Neural cell (in vitro differentiated cells): ENCODE data around the gene SHB. TPM values are rescaled to one million over a fixed set of nuclear protein-coding genes. Genes with fewer than 3 reads are reported as not detected.

ENCODE experiments used
- H2AFZ ChIP-seq: fragments of 200-600, 300-800 bp; sonication (generic), shearing (Covaris generic); 2 replicates; pipeline ENCODE4 v1.6.0; 2014; ENCODE audit warnings: low read depth, mild to moderate bottlenecking, antibody characterized with exemption, low read length, moderate library complexity
- H3F3A ChIP-seq: fragments of 200-600 bp; shearing (Covaris generic); 2 replicates; pipeline ENCODE4 v1.6.1; 2016; ENCODE audit warnings: mild to moderate bottlenecking, moderate library complexity, mixed read lengths, antibody characterized with exemption, low read length; ENCODE audit not compliant: insufficient read depth, poor library complexity, severe bottlenecking
- H3K27ac ChIP-seq: fragments of 200-600, 300-800 bp; sonication (generic), shearing (Covaris generic); 2 replicates; pipeline ENCODE4 v1.5.1; 2014; ENCODE audit warnings: mild to moderate bottlenecking, low read length, moderate library complexity
- H3K27me3 ChIP-seq: fragments of 300-800, 200-600 bp; sonication (generic), shearing (Covaris generic); 2 replicates; pipeline ENCODE4 v1.6.0; 2014; ENCODE audit warnings: mild to moderate bottlenecking, low read depth, low read length, moderate library complexity; ENCODE audit not compliant: insufficient read depth
- H3K36me3 ChIP-seq: fragments of 300-800, 200-600 bp; sonication (generic), shearing (Covaris generic); 2 replicates; pipeline ENCODE4 v1.5.1; 2014; ENCODE audit warnings: mild to moderate bottlenecking, antibody characterized with exemption, low read length, moderate library complexity; ENCODE audit not compliant: insufficient read depth
- H3K4me2 ChIP-seq: fragments of 300-800, 200-600 bp; sonication (generic), shearing (Covaris generic); 2 replicates; pipeline ENCODE4 v1.6.0; 2014; ENCODE audit warnings: mild to moderate bottlenecking, low read length
- H3K4me3 ChIP-seq: fragments of 300-800, 200-600 bp; sonication (generic), shearing (Covaris generic); 2 replicates; pipeline ENCODE4 v1.5.1; 2014; ENCODE audit warnings: mild to moderate bottlenecking, low read length, moderate library complexity
- H3K79me2 ChIP-seq: fragments of 200-600 bp; shearing (Covaris generic); replicated peaks from 2 replicates; pipeline ENCODE4 v1.6.0; 2014; ENCODE audit warnings: mild to moderate bottlenecking, low read length, moderate library complexity; ENCODE audit not compliant: insufficient read depth
- H3K9ac ChIP-seq: fragments of 300-800, 200-600 bp; sonication (generic), shearing (Covaris generic); 2 replicates; pipeline ENCODE4 v1.6.1; 2016; ENCODE audit warnings: mild to moderate bottlenecking, low read length, mixed read lengths
- H3K9me2 ChIP-seq: fragments of 200-600 bp; shearing (Covaris generic); 2 replicates; pipeline ENCODE4 v1.6.1; 2016; ENCODE audit warnings: mild to moderate bottlenecking, low read length, mixed read lengths; ENCODE audit not compliant: insufficient read depth
- H3K9me3 ChIP-seq: fragments of 200-600, 300-800 bp; sonication (generic), shearing (Covaris generic); 2 replicates; pipeline ENCODE4 v1.6.1; 2016; ENCODE audit warnings: mild to moderate bottlenecking, mixed run types, low read length, moderate library complexity, mixed read lengths
- H4K20me1 ChIP-seq: fragments of 200-600 bp; shearing (Covaris generic); 2 replicates; pipeline ENCODE4 v1.6.1; 2016; ENCODE audit warnings: mild to moderate bottlenecking, mixed run types; ENCODE audit not compliant: insufficient read depth
- CTCF ChIP-seq: fragments of 450-650 bp; IDR thresholded peaks from 2 replicates; pipeline ENCODE4 v1.5.1; 2014; ENCODE audit warnings: antibody characterized with exemption, mild to moderate bottlenecking, moderate library complexity; ENCODE audit not compliant: poor library complexity, severe bottlenecking
- EP300 ChIP-seq: fragments of 450-650 bp; conservative IDR thresholded peaks from 2 replicates; pipeline ENCODE4 v1.6.1; 2014; ENCODE audit warnings: antibody characterized with exemption, mild to moderate bottlenecking, moderate library complexity; ENCODE audit not compliant: poor library complexity, severe bottlenecking
- POLR2AphosphoS5 ChIP-seq: IDR thresholded peaks from 2 replicates; pipeline ENCODE4 v1.6.1; 2012
- RAD21 ChIP-seq: fragments of 450-650 bp; conservative IDR thresholded peaks from 2 replicates; pipeline ENCODE4 v1.6.1; 2014; ENCODE audit warnings: antibody characterized with exemption, mild to moderate bottlenecking, moderate library complexity
- REST ChIP-seq: IDR thresholded peaks from 2 replicates; pipeline ENCODE4 v1.6.1; 2012; ENCODE audit warnings: borderline replicate concordance
- SMC3 ChIP-seq: fragments of 450-650 bp; conservative IDR thresholded peaks from 2 replicates; pipeline ENCODE4 v1.6.1; 2014; ENCODE audit warnings: antibody characterized with exemption, mild to moderate bottlenecking, moderate library complexity; ENCODE audit not compliant: poor library complexity
- TAF1 ChIP-seq: IDR thresholded peaks from 2 replicates; pipeline ENCODE4 v1.6.1; 2012; ENCODE audit warnings: low read depth
- polyA plus RNA-seq: library from polyadenylated mRNA; depleted of rRNA; stranded (reverse); fragments of >200 nt; gene quantifications from 2 replicates; pipeline ENCODE4 v1.2.3, GENCODE V29; 2014

Gene SHB
- polyA plus RNA-seq, 1 donor from 2014 or later: 17.5 TPM

GRCh38 chr9:38018241-38018957 lies 50.6 kb downstream of the SHB start:
- H3K9ac ChIP-seq: peak overlapping the region; percentile 45
- H3K9me2 ChIP-seq: no peaks in the 10 kb centered on the region
- no peaks in the 10 kb centered on the region for H4K20me1 ChIP-seq
- H3K9me3 ChIP-seq: no peaks in the 10 kb centered on the region
- H3K4me3 ChIP-seq: peak overlapping the region; percentile 53
- TF ChIP-seq POLR2AphosphoS5 (no peak), TAF1 (no peak), EP300 (no peak), SMC3 (no peak), CTCF (no peak), REST (no peak), RAD21 (no peak)
- no peaks in the 10 kb centered on the region for H3F3A ChIP-seq
- H2AFZ ChIP-seq: no peak overlapping the region
- H3K4me2 ChIP-seq: peak overlapping the region; percentile 43
- peak overlapping the region; percentile 77 for H3K27ac ChIP-seq
- no peaks in the 10 kb centered on the region for H3K36me3 ChIP-seq
- no peaks in the 10 kb centered on the region for H3K27me3 ChIP-seq
- peaks cover 66% of the 10 kb centered on the region for H3K79me2 ChIP-seq

DNA sequence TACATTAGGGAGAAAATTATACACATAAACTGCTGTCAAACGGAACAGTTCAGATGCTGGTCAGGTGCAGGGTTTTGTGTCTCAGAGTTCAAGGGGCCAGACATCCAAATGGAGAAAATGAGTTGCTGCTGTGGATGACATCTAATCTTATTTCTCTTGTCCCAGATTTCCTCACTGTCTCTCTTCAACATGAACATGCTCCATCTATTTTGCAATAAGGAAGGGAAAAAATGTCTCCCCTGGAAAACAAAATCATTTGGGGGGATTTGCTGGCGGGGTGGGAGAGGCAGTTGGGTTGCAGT lies 51.2 kb downstream of the SHB start:
- H3K9me3 ChIP-seq: no peaks in the 10 kb centered on the region
- no peaks in the 10 kb centered on the region for H3F3A ChIP-seq
- no peaks in the 10 kb centered on the region for H3K9me2 ChIP-seq
- TF ChIP-seq REST (no peak), EP300 (peak; percentile 1), POLR2AphosphoS5 (no peak)
- H2AFZ ChIP-seq: no peak overlapping the region
- peaks cover 61% of the 10 kb centered on the region for H3K79me2 ChIP-seq
- H3K27me3 ChIP-seq: no peaks in the 10 kb centered on the region
- peak overlapping the region; percentile 43 for H3K4me2 ChIP-seq
- H3K27ac ChIP-seq: peak overlapping the region; percentile 77
- no peaks in the 10 kb centered on the region for H3K36me3 ChIP-seq
- H3K9ac ChIP-seq: peak overlapping the region; percentile 45
- H3K4me3 ChIP-seq: peak overlapping the region; percentile 53
- no peaks in the 10 kb centered on the region for H4K20me1 ChIP-seq
